CD4-positive, alpha-beta T cell treated with Interleukin-4 for 1 hour (primary cell): ENCODE data around the gene PRKCZ.
"Not testable (repeated sequence)": the region's sequence is repeated elsewhere in the genome, so short reads cannot be mapped to it uniquely, and the experiment has no call there.

ENCODE experiments used
- DNase-seq, 2 donors: peaks; one replicate each; pipeline ENCODE4 v3.0.0-alpha.2; 2020 to 2022

PRKCZ gene

GRCh38 chr1:2090216-2090890 lies 40.1 kb downstream of the PRKCZ start:
- no peak for DNase-seq

GRCh38 chr1:2091611-2092604 lies 41.7 kb downstream of the PRKCZ start:
- peak; percentile 28 to 44 for DNase-seq

GRCh38 chr1:2093055-2093454 lies 42.8 kb downstream of the PRKCZ start:
- no peak for DNase-seq

- no peak for DNase-seq
Measured at GRCh38 chr1:2093636-2094035, 43.4 kb downstream of the PRKCZ start.

GRCh38 chr1:2094269-2095158 lies 44.3 kb downstream of the PRKCZ start:
- DNase-seq = not testable (repeated sequence)

- DNase-seq = no peak
Measured at GRCh38 chr1:2095394-2095793, 45.2 kb downstream of the PRKCZ start.

- DNase-seq = no peak
Measured at GRCh38 chr1:2095981-2096736, 45.9 kb downstream of the PRKCZ start.

- no peak for DNase-seq
Measured at GRCh38 chr1:2097386-2098300, 47.4 kb downstream of the PRKCZ start.

GRCh38 chr1:2098301-2098698 lies 48.1 kb downstream of the PRKCZ start:
- no peak for DNase-seq

- DNase-seq = no peak
Measured at GRCh38 chr1:2098839-2099785, 48.9 kb downstream of the PRKCZ start.

- no peak for DNase-seq
Measured at GRCh38 chr1:2099886-2100779, 49.9 kb downstream of the PRKCZ start.

GRCh38 chr1:2100780-2101108 lies 50.5 kb downstream of the PRKCZ start:
- DNase-seq = no peak

- no peak for DNase-seq
Measured at GRCh38 chr1:2101531-2101930, 51.3 kb downstream of the PRKCZ start.

GRCh38 chr1:2101946-2102345 lies 51.7 kb downstream of the PRKCZ start:
- DNase-seq = no peak

GRCh38 chr1:2102753-2103152 lies 52.5 kb downstream of the PRKCZ start:
- DNase-seq = no peak

- no peak for DNase-seq
Measured at GRCh38 chr1:2103266-2103900, 53.2 kb downstream of the PRKCZ start.

- DNase-seq = no peak
Measured at GRCh38 chr1:2103901-2104590, 53.8 kb downstream of the PRKCZ start.
